GM19023 (cell line): ENCODE results near the gene CARTPT.

Source experiments
- ATAC-seq: cut with Tn5 transposase; IDR thresholded peaks from one replicate; pipeline ENCODE4 v1.9.1; 2021; ENCODE audit warnings: mild to moderate bottlenecking, moderate library complexity; ENCODE audit not compliant: unreplicated experiment

The CARTPT gene

GRCh38 chr5:71719063-71719964 is at the start of gene CARTPT:
TSS of gene CARTPT (plus strand) at chr5:71719275. CDS start at chr5:71719294, 19 bp downstream.
- ATAC-seq, result no peak

- no peak for ATAC-seq
Measured at GRCh38 chr5:71677977-71678376, 41.1 kb upstream of the CARTPT start.

- ATAC-seq, result no peak
Measured at GRCh38 chr5:71679714-71680113, 39.4 kb upstream of the CARTPT start.

GRCh38 chr5:71680510-71680909 is 38.6 kb upstream of the CARTPT start:
- no peak for ATAC-seq

GRCh38 chr5:71681296-71681695 is 37.8 kb upstream of the CARTPT start:
- no peak for ATAC-seq

GRCh38 chr5:71684309-71684708 is 34.8 kb upstream of the CARTPT start:
- ATAC-seq, result no peak

- no peak for ATAC-seq
Measured at GRCh38 chr5:71693828-71694427, 25.1 kb upstream of the CARTPT start.

GRCh38 chr5:71695071-71695470 is 24.0 kb upstream of the CARTPT start:
- ATAC-seq, result no peak

GRCh38 chr5:71695595-71695994 is 23.5 kb upstream of the CARTPT start:
- ATAC-seq, result no peak

- ATAC-seq, result no peak
Measured at GRCh38 chr5:71697967-71698366, 21.1 kb upstream of the CARTPT start.

- no peak for ATAC-seq
Measured at GRCh38 chr5:71699233-71699632, 19.8 kb upstream of the CARTPT start.

- ATAC-seq, result no peak
Measured at GRCh38 chr5:71699751-71700150, 19.3 kb upstream of the CARTPT start.

GRCh38 chr5:71700803-71701202 is 18.3 kb upstream of the CARTPT start:
- no peak for ATAC-seq

- ATAC-seq, result no peak
Measured at GRCh38 chr5:71701407-71701806, 17.7 kb upstream of the CARTPT start.

- no peak for ATAC-seq
Measured at GRCh38 chr5:71703941-71704340, 15.1 kb upstream of the CARTPT start.

GRCh38 chr5:71705421-71705820 is 13.7 kb upstream of the CARTPT start:
- ATAC-seq, result no peak

- no peak for ATAC-seq
Measured at GRCh38 chr5:71706906-71707305, 12.2 kb upstream of the CARTPT start.

GRCh38 chr5:71711610-71712009 is 7.5 kb upstream of the CARTPT start:
- ATAC-seq, result no peak

GRCh38 chr5:71714911-71715310 is 4.2 kb upstream of the CARTPT start:
- ATAC-seq, result no peak

GRCh38 chr5:71727978-71728377 is 8.9 kb downstream of the CARTPT start:
- ATAC-seq, result no peak

GRCh38 chr5:71731015-71731414 is 11.9 kb downstream of the CARTPT start:
- ATAC-seq, result no peak

- ATAC-seq, result no peak
Measured at GRCh38 chr5:71732011-71732410, 12.9 kb downstream of the CARTPT start.
